HepG2 (cell line): ENCODE results near the gene MYLK. TPM values are rescaled to one million over a fixed set of nuclear protein-coding genes. Genes with fewer than 3 reads are reported as not detected.

Source experiments
- ATAC-seq: fragments of 200-7000 bp; cut with Tn5 transposase; 3 replicates; pipeline ENCODE4 v1.9.1; 2020; ENCODE audit warnings: mild to moderate bottlenecking, moderate library complexity
- BruUV-seq: library from RNA; stranded (reverse); fragments of 400-500 nt; replicated peaks from 2 replicates; lab custom pipeline; 2021; lab: Mats Ljungman, UMichigan
- CTCF ChIA-PET: fragments of 300-600 bp; formaldehyde crosslinking; extraction: SDS; loops from one replicate; lab custom pipeline; 2021; ENCODE audit warnings: low total read pairs, inconsistent platforms, low intra/inter-chr PET ratio; lab: Yijun Ruan, JAX
- POLR2A ChIA-PET: fragments of 350-600 bp; sonication (Branson Sonifier 250); formaldehyde crosslinking; loops from one replicate; lab custom pipeline; 2020; ENCODE audit warnings: antibody characterized with exemption, inconsistent platforms; lab: Yijun Ruan, JAX
- DNase-seq: peaks from one replicate; pipeline ENCODE4 v3.0.0-alpha.2; 2015; ENCODE audit warnings: low spot score
- FAIRE-seq: peaks from 3 replicates; lab custom pipeline; 2011; peaks lifted over from hg19 to GRCh38; lab: Jason Lieb, UNC
- H2AFZ ChIP-seq: one replicate; pipeline ENCODE4 v1.6.1; 2011; ENCODE audit warnings: low read length, inconsistent platforms
- H3K27ac ChIP-seq: fragments of 300-600 bp; 3 replicates; pipeline ENCODE4 v1.8.0; 2011; ENCODE audit warnings: mixed run types, mild to moderate bottlenecking, mixed read lengths, low read length, inconsistent platforms; ENCODE audit not compliant: insufficient read depth; ENCODE audit errors: extremely low read length
- H3K27me3 ChIP-seq, 2 experiments: fragments of 200-600 bp in 1 of 2; 2 replicates in 1 of 2; 3 replicates in 1 of 2; pipeline versions ENCODE4 v1.6.0 to v1.8.0; 2011; ENCODE audit warnings: low read length in 2 of 2, mild to moderate bottlenecking in 2 of 2, moderate library complexity in 2 of 2, inconsistent platforms in 1 of 2; ENCODE audit not compliant: insufficient read depth in 2 of 2, control insufficient read depth in 1 of 2
- H3K36me3 ChIP-seq, 2 experiments: fragments of 200-600 bp in 1 of 2; replicated peaks in 1 of 2; 2 replicates in 1 of 2; 3 replicates in 1 of 2; pipeline versions ENCODE4 v1.5.1 to v1.8.0; 2011; ENCODE audit warnings: low read length in 2 of 2, inconsistent platforms in 1 of 2; ENCODE audit not compliant: insufficient read depth in 2 of 2, control insufficient read depth in 1 of 2
- H3K4me1 ChIP-seq: 2 replicates; pipeline ENCODE4 v1.5.1; 2012; ENCODE audit warnings: low read length, inconsistent platforms; ENCODE audit not compliant: insufficient read depth
- H3K4me2 ChIP-seq: 2 replicates; pipeline ENCODE4 v1.6.0; 2011; ENCODE audit warnings: low read depth, low read length, inconsistent platforms
- H3K4me3 ChIP-seq, 3 experiments: fragments of 200-600 bp in 1 of 3; sonication (generic), shearing (Covaris generic) in 1 of 3; replicated peaks in 1 of 3; 2 replicates each; pipeline ENCODE4 v1.5.1; 2011 to 2016; ENCODE audit warnings: low read length in 3 of 3, inconsistent platforms in 2 of 3, low read depth in 2 of 3, mild to moderate bottlenecking in 2 of 3, control low read depth in 1 of 3, mixed read lengths in 1 of 3; ENCODE audit not compliant: insufficient read depth in 1 of 3
- H3K79me2 ChIP-seq: one replicate; pipeline ENCODE4 v1.6.1; 2011; ENCODE audit warnings: low read length, inconsistent platforms; ENCODE audit not compliant: insufficient read depth
- H3K9ac ChIP-seq: 2 replicates; pipeline ENCODE4 v1.6.0; 2011; ENCODE audit warnings: mild to moderate bottlenecking, low read depth, low read length, inconsistent platforms; ENCODE audit not compliant: insufficient read depth
- H3K9me3 ChIP-seq: 2 replicates; pipeline ENCODE4 v1.5.1; 2012; ENCODE audit warnings: mild to moderate bottlenecking, low read length
- H4K20me1 ChIP-seq: 2 replicates; pipeline ENCODE4 v1.6.0; 2011; ENCODE audit warnings: inconsistent platforms, mild to moderate bottlenecking, low read length, moderate library complexity; ENCODE audit not compliant: insufficient read depth
- E2F2 ChIP-seq: sonication (generic); formaldehyde crosslinking; IDR thresholded peaks from 2 replicates; pipeline ENCODE4 v1.4.0; 2020; ENCODE audit warnings: missing genetic modification reagents, borderline replicate concordance
- HMGXB4 ChIP-seq, 2 experiments: sonication (generic) in 1 of 2; formaldehyde crosslinking in 1 of 2; IDR thresholded peaks; 2 replicates each; pipeline versions ENCODE4 v1.4.0 to v1.6.1; 2018 to 2020; ENCODE audit warnings: missing genetic modification reagents in 2 of 2, borderline replicate concordance in 1 of 2, low read depth in 1 of 2, mild to moderate bottlenecking in 1 of 2, missing biosample characterization in 1 of 2
- MNT ChIP-seq: fragments of 450-650 bp; IDR thresholded peaks from 2 replicates; pipeline ENCODE4 v1.6.1; 2016
- MXI1 ChIP-seq: IDR thresholded peaks from 3 replicates; pipeline ENCODE4 v1.6.1; 2012; ENCODE audit warnings: low read depth, low read length, inconsistent platforms, borderline replicate concordance
- RAD21 ChIP-seq: fragments of 450-650 bp; formaldehyde crosslinking; IDR thresholded peaks from 2 replicates; pipeline ENCODE4 v1.5.0; 2020; ENCODE audit warnings: mild to moderate bottlenecking
- SRY ChIP-seq: sonication (generic); formaldehyde crosslinking; IDR thresholded peaks from 2 replicates; pipeline ENCODE4 v1.8.0; 2022; ENCODE audit warnings: mild to moderate bottlenecking, missing genetic modification reagents
- YEATS4 ChIP-seq: sonication (generic); formaldehyde crosslinking; IDR thresholded peaks from 2 replicates; pipeline ENCODE4 v1.4.0; 2020; ENCODE audit warnings: missing genetic modification reagents, borderline replicate concordance
- ZBTB34 ChIP-seq: sonication (generic); formaldehyde crosslinking; IDR thresholded peaks from 2 replicates; pipeline ENCODE4 v1.8.0; 2022; ENCODE audit warnings: mild to moderate bottlenecking, missing genetic modification reagents
- ZNF10 ChIP-seq: sonication (generic); formaldehyde crosslinking; IDR thresholded peaks from 2 replicates; pipeline ENCODE4 v1.4.0; 2020; ENCODE audit warnings: mild to moderate bottlenecking, low read depth, missing genetic modification reagents, borderline replicate concordance
- WGBS: methylation state at CpG from one replicate; pipeline ENCODE4 v1.1.6; 2017; ENCODE audit warnings: low lambda C conversion rate; 5-methylcytosine and 5-hydroxymethylcytosine counted together
- in situ Hi-C: cut with HindIII; loops from 2 replicates; pipeline ENCODE4 v1.10.0; 2017; ENCODE audit warnings: low pct_unique_long_range_greater_than_20kb; ENCODE audit not compliant: extremely low pct_ligation_motif_present
- intact Hi-C: fragments of 100-400 bp; cut with micrococcal nuclease; formaldehyde crosslinking; loops from one replicate; pipeline ENCODE4 v1.10.0; 2022; ENCODE audit not compliant: unreplicated experiment
- polyA plus RNA-seq, 8 experiments: library from polyadenylated mRNA; depleted of rRNA in 3 of 8; stranded (reverse) in 7 of 8; unstranded in 1 of 8; fragments of >200 nt; fragmentation: Illumina TruSeq in 4 of 8; extraction: Trizol in 4 of 8; gene quantifications; 2 replicates each; pipeline versions ENCODE4 v1.2.1 to v1.2.3, GENCODE V29; 2011 to 2016; ENCODE audit warnings: low read depth in 4 of 8, missing spikeins in 1 of 8, mixed read lengths in 1 of 8; ENCODE audit not compliant: insufficient read depth in 1 of 8
- total RNA-seq, 5 experiments: library from RNA; depleted of rRNA; stranded (reverse); fragments of >200 nt; fragmentation: Illumina TruSeq; extraction: Trizol; gene quantifications; 2 replicates each; pipeline ENCODE4 v1.2.3, GENCODE V29; 2016; ENCODE audit warnings: low read depth in 1 of 5

MYLK gene
- total and polyA plus RNA-seq, 2 of the 13 experiments (the other 11 are each of a cell fraction or from before 2014, with no cell fraction given), result 10.6 to 34.9 TPM

- TF ChIP-seq SRY, result peak; percentile 62; the same call in 1 of the 2 replicates
- TF ChIP-seq E2F2 (CRISPR knock-in tag), result no peak
- TF ChIP-seq MXI1, result no peak
- no peak; the same call in 1 of the 2 replicates for TF ChIP-seq ZBTB34 (CRISPR knock-in tag)
- no peak for TF ChIP-seq MNT
- TF ChIP-seq RAD21 (CRISPR knock-in tag), result 0 out of 2 replicates have a peak, but pooled peaks have one; percentile 51
Measured at GRCh38 chr3:123750659-123751420, 133.3 kb downstream of the MYLK start (continued).

GRCh38 chr3:123750209-123750608, 133.9 kb downstream of the MYLK start:
- Histone ChIP-seq H3K36me3 (peaks cover 4 to 14% of the 10 kb centered on the region in 2 experiments; a peak in 2 of 5 replicates), H3K27ac (peak overlapping the region; percentile 76), H3K4me3 (no peak overlapping the region), H2AFZ (no peak overlapping the region), H4K20me1 (no peaks in the 10 kb centered on the region), H3K4me1 (peaks cover 65% of the 10 kb centered on the region), H3K9ac (peak overlapping the region; percentile 59), H3K79me2 (peaks cover 2% of the 10 kb centered on the region), H3K4me2 (peak overlapping the region; percentile 30), H3K9me3 (no peaks in the 10 kb centered on the region), H3K27me3 (no peaks in the 10 kb centered on the region)
- no peak for ATAC-seq
- DNase-seq, result no peak
- TF ChIP-seq HMGXB4 (CRISPR knock-in tag; IDR thresholded peaks at IDR 0.05; ENCODE audit: borderline replicate concordance in 1 of 2, low read depth in 1 of 2), result 0 out of 4 replicates have a peak, but pooled peaks of 1 of the 2 experiments have one; percentile 12
- TF ChIP-seq ZNF10 (CRISPR knock-in tag), result no peak
- TF ChIP-seq YEATS4 (CRISPR knock-in tag), result no peak
- BruUV-seq, result TSS peak; percentile 33
- no peak for FAIRE-seq
- ChIA-PET CTCF (no interaction called here), POLR2A (interaction anchor here (1.1 to 2.1 kb wide), 5 partner anchors 18 to 144 kb away, joined by 3 to 12 read pairs (median 4); no protein-coding TSS in a partner anchor)
- intact Hi-C loops (loop anchor here (10.0 kb wide), 1 partner anchor 215 kb away; the partner anchor contains the start of gene CCDC14), in situ Hi-C loops (no loop called here)
- WGBS, result 75% methylated on average over 1 of the region's 1 CpG
